22Rv1 (cell line): ENCODE data around the gene STX18.
"Not testable (repeated sequence)": the region's sequence is repeated elsewhere in the genome, so short reads cannot be mapped to it uniquely, and the experiment has no call there.

Experiments
- H3K27ac ChIP-seq: fragments of 450-650 bp; 2 replicates; pipeline ENCODE4 v1.5.1; 2017
- ZFX ChIP-seq: fragments of 450-650 bp; IDR thresholded peaks from 2 replicates; pipeline ENCODE4 v1.6.1; 2017; ENCODE audit warnings: antibody characterized with exemption, borderline replicate concordance
- TF ChIP-seq, protein P1 (sequence below): fragments of 450-650 bp; IDR thresholded peaks from 2 replicates; pipeline ENCODE4 v1.5.1; 2017; ENCODE audit warnings: mild to moderate bottlenecking

STX18 gene

DNA sequence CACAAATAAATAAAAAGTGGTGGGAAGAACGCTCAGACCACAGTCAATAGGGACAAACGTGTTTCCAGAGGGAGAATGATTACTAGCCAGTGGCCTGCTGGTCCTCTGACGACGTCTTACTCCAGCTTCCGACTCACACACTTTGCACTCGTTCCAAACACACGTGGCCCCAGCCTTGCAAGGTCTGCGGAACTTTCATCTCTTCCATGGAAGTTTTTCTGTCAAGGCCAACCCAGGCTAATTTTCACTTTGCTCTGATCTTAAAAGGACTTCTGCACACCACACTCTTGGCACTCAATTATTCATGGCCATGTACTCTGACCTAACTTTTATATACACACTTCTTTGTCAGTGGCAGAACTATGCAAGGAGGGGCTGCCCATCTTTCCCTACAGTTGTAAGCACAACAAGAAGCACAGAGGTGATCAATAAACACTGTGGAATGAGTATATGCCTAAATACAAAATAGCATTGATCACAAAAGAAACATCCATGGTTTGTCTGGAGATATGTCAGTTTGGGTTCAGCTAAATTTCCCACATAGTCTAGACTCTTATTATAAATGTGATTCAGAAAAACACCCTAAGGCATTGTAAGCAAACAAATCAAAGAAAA lies 69.4 kb downstream of the STX18 start:
- TF ChIP-seq, protein P1, sequence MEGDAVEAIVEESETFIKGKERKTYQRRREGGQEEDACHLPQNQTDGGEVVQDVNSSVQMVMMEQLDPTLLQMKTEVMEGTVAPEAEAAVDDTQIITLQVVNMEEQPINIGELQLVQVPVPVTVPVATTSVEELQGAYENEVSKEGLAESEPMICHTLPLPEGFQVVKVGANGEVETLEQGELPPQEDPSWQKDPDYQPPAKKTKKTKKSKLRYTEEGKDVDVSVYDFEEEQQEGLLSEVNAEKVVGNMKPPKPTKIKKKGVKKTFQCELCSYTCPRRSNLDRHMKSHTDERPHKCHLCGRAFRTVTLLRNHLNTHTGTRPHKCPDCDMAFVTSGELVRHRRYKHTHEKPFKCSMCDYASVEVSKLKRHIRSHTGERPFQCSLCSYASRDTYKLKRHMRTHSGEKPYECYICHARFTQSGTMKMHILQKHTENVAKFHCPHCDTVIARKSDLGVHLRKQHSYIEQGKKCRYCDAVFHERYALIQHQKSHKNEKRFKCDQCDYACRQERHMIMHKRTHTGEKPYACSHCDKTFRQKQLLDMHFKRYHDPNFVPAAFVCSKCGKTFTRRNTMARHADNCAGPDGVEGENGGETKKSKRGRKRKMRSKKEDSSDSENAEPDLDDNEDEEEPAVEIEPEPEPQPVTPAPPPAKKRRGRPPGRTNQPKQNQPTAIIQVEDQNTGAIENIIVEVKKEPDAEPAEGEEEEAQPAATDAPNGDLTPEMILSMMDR = no peak
- no peak for TF ChIP-seq ZFX
- no peak overlapping the region for H3K27ac ChIP-seq

GRCh38 chr4:4471195-4471594 lies 70.7 kb downstream of the STX18 start:
- no peak for TF ChIP-seq ZFX
- TF ChIP-seq, protein P1 = no peak
- no peak overlapping the region for H3K27ac ChIP-seq

- TF ChIP-seq, protein P1 = no peak
- TF ChIP-seq ZFX = no peak
- H3K27ac ChIP-seq = no peak overlapping the region
Observed at GRCh38 chr4:4470208-4470607, 71.6 kb downstream of the STX18 start.

DNA sequence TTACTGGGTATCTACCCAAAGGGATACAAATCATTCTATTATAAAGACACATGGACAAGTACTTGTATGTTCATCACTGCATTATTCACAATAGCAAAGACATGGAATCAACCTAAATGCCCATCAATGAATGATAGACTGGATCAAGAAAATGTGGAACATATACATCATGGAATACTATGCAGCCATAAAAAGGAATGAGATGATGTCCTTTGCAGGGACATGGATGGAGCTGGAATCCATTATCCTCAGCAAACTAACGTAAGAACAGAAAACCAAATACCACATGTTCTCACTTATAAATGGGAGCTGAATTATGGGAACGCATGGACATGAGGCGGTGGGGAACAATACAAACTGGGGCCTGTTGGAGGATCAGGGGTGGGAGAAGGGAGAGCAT lies 76.6 kb downstream of the STX18 start:
- H3K27ac ChIP-seq = not testable (repeated sequence)

DNA sequence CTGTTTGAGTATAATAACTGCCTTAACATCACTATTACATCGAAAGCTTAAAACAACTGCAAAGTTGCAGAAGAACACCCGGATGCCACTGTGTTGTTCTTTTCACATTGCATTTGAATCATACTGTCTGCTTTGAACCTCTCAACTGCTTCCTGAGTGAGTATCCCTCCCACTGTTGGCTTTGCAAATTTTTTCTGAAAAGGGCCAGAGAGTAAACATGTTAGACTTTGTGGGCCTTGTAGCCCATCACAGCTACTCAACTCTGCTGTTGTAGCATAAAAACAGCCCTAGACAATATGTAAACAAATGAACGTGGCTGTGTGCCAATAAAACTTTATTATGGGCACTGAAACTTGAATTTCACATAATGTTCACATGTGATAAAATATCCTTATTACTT lies 78.9 kb downstream of the STX18 start:
- TF ChIP-seq, protein P1 = no peak
- no peak for TF ChIP-seq ZFX

GRCh38 chr4:4461850-4462249 lies 80.0 kb downstream of the STX18 start:
- H3K27ac ChIP-seq = no peak overlapping the region
- TF ChIP-seq ZFX = no peak
- TF ChIP-seq, protein P1 = no peak

More for the DNA sequence above, 78.9 kb downstream of the STX18 start:
- no peak overlapping the region for H3K27ac ChIP-seq

GRCh38 chr4:4461178-4461577 lies 80.7 kb downstream of the STX18 start:
- no peak overlapping the region for H3K27ac ChIP-seq
- TF ChIP-seq ZFX = no peak
- TF ChIP-seq, protein P1 = no peak

DNA sequence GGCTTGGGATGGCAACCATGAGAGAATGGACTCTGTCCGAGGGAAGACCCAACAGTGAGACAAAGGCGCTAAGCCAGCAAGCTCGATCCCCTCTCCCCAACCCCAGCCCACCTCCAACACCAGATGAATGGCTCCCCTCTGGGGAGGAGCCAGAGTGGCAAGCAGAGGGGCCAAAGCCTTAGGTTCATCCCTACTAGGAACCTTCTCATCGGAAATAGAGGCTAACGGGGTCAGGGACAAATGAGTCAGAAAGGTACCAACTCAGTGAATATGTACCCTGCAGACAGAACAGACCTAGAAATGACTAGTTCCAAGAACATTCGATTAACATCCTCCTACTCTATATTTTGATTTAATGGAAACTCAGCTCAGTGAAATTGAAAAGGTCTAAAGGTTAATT lies 81.1 kb downstream of the STX18 start:
- TF ChIP-seq, protein P1 = no peak
- no peak for TF ChIP-seq ZFX
- H3K27ac ChIP-seq = no peak overlapping the region
